GM10248 (cell line): ENCODE measurements around the gene CSMD2.

Experiments used
- CTCF ChIA-PET: fragments of 300-600 bp; sonication (Branson Sonifier 250); formaldehyde crosslinking; extraction: SDS; loops from one replicate; lab custom pipeline; 2021; ENCODE audit warnings: antibody characterized with exemption; lab: Yijun Ruan, JAX
- POLR2A ChIA-PET: fragments of 350-650 bp; sonication (Branson Sonifier 250); formaldehyde crosslinking; extraction: SDS; loops from one replicate; lab custom pipeline; 2020; ENCODE audit warnings: antibody characterized with exemption; lab: Yijun Ruan, JAX
- DNase-seq: peaks from one replicate; pipeline ENCODE4 v3.0.0; 2012; ENCODE audit errors: extremely low spot score
- TF ChIP-seq, protein P1 (sequence below): IDR thresholded peaks from 2 replicates; pipeline ENCODE4 v1.5.1; 2012; ENCODE audit warnings: mild to moderate bottlenecking, low read depth; ENCODE audit errors: extremely low read depth, missing control alignments, control extremely low read depth

Gene CSMD2

DNA sequence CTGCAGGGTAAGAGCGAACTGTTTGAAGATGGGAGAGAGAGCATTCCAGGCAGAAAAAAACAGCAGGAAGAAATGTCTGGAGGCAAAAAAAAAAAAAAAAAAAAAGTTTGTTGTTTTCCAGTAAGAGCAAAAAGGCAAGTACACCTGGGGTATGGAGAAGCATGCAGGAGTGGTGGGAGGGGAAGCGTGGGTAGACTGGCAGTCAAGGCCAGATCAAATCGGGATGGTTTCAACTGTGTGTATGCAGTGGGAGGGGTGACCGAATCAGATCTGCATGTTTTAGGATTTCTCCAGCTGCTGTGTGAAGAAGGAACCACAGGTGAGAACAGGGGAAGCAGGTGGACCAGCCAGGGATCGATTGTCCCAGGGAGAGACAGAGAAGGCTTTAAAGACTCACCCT is 34.7 kb downstream of the CSMD2 start:
- DNase-seq = no peak
- POLR2A ChIA-PET = no interaction called here
- TF ChIP-seq, protein P1, sequence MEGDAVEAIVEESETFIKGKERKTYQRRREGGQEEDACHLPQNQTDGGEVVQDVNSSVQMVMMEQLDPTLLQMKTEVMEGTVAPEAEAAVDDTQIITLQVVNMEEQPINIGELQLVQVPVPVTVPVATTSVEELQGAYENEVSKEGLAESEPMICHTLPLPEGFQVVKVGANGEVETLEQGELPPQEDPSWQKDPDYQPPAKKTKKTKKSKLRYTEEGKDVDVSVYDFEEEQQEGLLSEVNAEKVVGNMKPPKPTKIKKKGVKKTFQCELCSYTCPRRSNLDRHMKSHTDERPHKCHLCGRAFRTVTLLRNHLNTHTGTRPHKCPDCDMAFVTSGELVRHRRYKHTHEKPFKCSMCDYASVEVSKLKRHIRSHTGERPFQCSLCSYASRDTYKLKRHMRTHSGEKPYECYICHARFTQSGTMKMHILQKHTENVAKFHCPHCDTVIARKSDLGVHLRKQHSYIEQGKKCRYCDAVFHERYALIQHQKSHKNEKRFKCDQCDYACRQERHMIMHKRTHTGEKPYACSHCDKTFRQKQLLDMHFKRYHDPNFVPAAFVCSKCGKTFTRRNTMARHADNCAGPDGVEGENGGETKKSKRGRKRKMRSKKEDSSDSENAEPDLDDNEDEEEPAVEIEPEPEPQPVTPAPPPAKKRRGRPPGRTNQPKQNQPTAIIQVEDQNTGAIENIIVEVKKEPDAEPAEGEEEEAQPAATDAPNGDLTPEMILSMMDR = no peak
- CTCF ChIA-PET = no interaction called here

DNA sequence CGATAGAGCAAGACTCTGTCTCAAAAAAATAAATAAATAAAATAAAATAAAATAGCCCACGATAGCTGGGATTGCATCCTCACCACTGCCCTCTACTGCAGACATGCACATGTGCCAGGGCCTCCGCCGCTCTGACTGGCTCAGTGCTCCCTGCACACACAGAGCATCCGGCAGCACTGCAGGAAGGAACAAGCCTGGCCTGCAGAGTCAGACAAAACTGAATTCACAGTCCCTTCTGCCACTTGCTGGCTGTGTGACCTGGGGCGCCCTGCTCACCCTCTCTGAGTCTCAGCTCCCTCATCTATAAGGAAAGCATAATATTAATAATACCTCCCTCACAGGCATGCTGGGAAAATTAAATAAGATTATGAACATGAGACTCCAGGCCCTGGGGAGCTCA is 35.4 kb downstream of the CSMD2 start:
- ChIA-PET CTCF (no interaction called here), POLR2A (no interaction called here)
- no peak for DNase-seq
- TF ChIP-seq, protein P1 = no peak

DNA sequence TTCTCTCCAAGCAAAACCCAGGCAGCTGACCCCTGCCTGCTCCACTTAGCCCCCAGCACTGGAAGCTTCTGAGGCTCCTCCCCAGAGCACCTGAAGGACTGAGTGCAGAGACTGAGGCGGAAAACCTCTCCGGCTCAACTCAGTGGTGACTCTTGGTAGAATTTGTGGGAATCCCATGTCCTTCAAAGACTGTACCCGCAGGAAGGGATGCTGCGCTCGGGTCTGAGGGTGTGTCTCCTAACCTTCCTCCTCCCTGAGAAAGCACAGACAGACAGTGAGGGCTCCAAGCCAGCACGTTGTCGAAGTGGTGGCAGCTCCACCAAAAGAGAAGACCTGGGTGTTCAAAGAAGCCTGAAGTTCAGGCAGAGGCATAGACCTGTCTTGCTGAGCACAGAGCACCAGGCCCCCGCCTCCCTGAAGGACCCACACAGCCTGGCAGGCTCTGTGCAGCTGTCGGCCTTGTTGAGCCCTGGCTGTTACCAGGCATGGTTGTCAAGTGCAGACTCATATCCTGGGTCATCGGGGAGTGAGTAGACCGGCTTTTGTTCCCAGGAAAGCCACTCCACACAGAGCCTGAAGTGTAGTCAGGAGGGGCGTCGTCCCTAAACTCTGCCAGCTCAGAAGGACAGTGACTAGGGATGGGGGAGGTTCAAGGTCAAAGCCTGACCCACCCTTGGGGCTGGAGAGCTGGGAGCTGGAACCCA is 36.7 kb downstream of the CSMD2 start:
- CTCF ChIA-PET = no interaction called here
- no peak for DNase-seq
- POLR2A ChIA-PET = no interaction called here
- TF ChIP-seq, protein P1 = no peak

DNA sequence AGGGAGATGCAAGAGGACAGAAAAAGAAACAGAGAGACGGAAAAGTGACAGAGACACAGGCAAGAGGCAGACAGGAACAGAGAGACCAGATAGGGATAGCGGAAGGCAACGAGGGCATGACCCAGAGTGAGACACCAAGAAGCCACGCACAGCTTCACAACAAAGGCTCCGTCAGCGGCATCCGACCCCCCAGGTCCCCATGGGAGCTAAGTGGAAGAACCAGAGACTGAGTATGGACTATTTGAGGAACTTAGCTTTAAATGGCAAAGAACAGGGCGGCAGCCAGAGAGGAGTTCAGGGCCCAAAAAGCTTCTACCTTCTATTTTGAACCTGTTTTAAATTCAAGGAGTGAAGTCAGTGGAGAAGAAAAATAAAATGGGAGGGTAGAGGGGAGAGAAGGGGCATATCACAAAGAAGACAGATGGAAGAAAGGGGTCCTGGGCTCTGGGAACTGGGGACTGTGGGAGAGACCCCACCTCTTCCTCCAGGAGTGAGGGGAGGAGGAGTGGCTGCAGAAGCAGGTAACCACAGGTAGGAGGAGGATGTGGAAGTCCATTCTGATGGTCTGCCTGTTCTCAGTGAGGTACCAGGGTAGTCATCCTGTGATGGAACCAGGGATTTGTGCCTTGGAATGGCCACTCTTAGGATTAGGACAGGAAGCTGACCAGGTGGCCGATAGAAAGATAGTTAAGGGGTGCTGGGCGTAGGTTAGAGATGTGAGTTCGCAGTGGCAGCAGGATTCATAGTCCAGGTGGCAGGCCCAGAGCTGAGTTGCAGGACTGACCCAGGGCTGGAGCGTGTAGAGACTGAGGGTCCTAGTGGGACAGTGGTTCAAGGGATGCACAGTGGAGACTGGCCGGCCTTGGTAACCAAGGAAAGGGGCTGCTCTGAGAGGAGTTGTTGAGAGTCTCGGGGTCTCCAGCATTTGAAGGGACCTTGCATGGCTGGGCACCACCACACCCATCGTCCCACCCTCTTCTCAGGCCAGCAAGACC is 37.7 kb downstream of the CSMD2 start:
- POLR2A ChIA-PET = no interaction called here
- CTCF ChIA-PET = no interaction called here

DNA sequence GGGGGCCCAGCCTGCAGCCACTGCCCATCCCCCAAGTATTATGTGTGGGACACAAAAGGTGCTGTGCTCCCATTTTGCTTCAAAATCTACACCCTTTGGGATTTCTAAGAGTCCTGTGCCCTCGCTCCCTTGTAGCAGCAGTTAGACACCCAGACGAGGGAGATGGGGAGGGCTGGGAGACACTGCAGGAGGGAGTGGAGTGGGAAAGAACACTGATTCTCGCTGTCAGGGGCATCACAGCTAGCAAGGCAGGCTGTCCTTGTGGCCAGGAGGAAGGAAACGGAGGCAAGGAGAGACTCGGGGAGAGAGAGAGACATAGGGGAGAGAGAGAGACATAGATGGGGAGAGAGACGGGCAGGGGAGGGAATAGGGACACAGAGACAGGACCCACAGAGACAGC is 38.5 kb downstream of the CSMD2 start:
- CTCF ChIA-PET = no interaction called here
- no peak for DNase-seq
- POLR2A ChIA-PET = no interaction called here
- TF ChIP-seq, protein P1 = no peak

More for the DNA sequence above, 37.7 kb downstream of the CSMD2 start:
- TF ChIP-seq, protein P1 = no peak
- no peak for DNase-seq

DNA sequence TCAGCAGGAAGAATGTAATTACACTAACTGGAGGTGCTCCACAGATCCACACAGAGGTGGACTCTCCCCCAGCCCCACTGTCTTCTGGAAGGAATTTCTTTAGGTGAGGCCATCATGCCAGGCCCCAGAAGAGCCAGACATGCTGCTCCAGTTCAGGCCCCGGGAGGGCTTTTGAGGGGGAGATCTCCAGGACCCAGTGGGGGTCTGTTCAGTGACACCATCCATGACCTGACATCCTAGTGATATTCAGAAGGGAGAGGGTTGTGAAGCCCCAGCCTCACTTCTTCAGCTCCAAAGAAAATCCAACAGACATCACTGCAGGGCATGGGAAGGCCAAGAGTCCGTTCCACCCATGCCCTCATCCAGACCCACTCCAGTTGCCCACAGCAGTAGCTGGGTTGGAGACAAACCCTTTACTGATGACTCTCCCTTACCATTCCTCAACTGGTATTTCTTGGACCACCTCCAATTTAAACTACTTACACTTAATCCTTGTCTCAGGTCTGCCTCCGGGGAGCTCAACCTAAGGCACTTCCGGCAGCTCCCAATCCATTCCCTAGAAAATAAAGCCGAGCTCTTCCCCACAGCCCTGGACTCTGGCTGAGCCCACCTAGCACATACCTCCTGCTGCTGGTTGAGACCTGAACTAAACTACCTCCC is 39.2 kb downstream of the CSMD2 start:
- ChIA-PET POLR2A (no interaction called here), CTCF (no interaction called here)

More for the DNA sequence above, 39.2 kb downstream of the CSMD2 start:
- TF ChIP-seq, protein P1 = no peak
- DNase-seq = no peak
